ENCODE measurements around the gene SMLR1. TPM values are rescaled to one million over a fixed set of nuclear protein-coding genes. Genes with fewer than 3 reads are reported as not detected.

The SMLR1 gene
- total and polyA plus RNA-seq, 7 donors = not detected

DNA sequence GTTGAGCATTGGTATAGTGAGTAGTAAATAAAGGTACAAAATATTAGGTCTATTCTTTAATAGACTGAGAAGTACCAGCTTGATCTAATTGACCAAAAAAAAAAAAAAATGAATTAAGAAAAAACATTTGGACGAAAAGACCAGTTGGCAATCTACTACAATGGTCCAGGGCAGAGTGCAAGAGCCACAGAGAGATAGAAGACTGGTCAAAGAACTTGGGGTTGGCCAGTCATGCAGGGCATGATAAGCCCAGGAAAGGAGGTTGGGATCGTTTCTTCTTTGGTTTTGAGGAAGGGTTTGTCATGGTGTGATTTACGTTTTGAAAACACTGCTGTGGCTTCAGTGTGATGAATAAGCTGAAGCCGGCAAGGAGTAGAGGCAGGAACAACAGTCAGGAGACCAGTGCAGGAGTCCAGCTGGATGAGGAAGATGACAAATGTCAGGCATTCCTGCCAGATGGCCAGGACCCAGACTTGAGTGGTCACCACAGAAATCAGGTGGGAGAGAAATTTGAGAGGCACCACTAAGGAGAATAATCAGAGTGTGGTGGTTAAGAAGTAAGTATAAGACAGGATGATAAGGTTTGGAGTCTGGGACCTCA is 14.0 kb downstream of the SMLR1 start:
- H3K36me3 ChIP-seq = no peaks in the 10 kb centered on the region
- no peaks in the 10 kb centered on the region for H3K27me3 ChIP-seq
- no peak for DNase-seq
- intact Hi-C loops (cut with DNase I) = no loop called here
- no peak overlapping the region for H3K4me3 ChIP-seq
- TF ChIP-seq EP300 (IDR thresholded peaks at IDR 0.05) = no peak
- no peak for TF ChIP-seq CTCF (IDR thresholded peaks at IDR 0.05)
- no peak for TF ChIP-seq POLR2AphosphoS5 (IDR thresholded peaks at IDR 0.05)
- TF ChIP-seq POLR2A (IDR thresholded peaks at IDR 0.05) = no peak
- WGBS, 2 donors = 67 to 83% methylated on average over 4 of the region's 4 CpGs
- peaks cover 0 to 4% (median 2%) of the 10 kb centered on the region in 4 donors for H3K4me1 ChIP-seq
- H3K9me3 ChIP-seq = no peaks in the 10 kb centered on the region
- no peak overlapping the region for H3K27ac ChIP-seq

DNA sequence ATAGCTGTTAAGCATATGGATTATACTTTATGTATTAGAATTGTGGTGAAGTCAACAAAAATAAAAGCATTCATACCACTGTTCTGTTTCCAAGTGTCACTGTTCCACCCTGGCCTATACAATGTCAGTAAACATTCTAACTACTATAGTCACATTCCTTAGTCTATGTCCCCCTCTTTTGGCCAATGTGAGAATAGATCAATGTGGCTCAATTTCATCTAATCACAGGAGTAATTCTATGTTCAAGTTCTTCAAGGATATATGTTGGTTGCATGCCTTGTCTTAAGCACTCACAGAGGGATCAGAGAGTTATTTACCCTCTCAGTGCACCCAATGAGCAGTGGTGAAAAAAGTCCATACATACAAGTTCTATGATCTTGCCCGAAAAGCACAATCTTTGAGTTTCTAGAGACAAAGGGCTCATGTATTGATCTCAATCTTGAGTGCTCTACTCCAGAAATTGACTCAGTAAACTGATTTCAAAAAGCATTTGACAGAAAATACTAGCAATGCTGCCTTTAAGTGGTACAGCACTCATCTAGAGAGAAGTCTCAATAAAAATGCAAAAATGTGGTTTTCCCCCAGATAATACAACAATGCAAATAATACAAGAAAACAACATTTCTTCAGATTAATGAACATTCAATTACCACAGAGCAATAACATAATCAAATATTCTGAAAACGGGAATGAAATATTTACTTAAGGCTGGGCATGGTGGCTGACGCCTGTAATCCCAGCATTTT is 16.5 kb downstream of the SMLR1 start:
- intact Hi-C loops (cut with DNase I) = loop anchor here (2.0 kb wide), 1 partner anchor 521 kb away; no protein-coding TSS in a partner anchor
- Histone ChIP-seq H3K4me3 (no peak overlapping the region), H3K27me3 (no peaks in the 10 kb centered on the region), H3K9me3 (no peaks in the 10 kb centered on the region), H3K4me1 (peaks cover 0 to 4% (median 0%) of the 10 kb centered on the region in 4 donors), H3K27ac (no peak overlapping the region), H3K36me3 (no peaks in the 10 kb centered on the region)
- TF ChIP-seq CTCF (IDR thresholded peaks at IDR 0.05) (peak in 3 of 4 experiments; percentile 30 to 46 (median 40)), POLR2AphosphoS5 (IDR thresholded peaks at IDR 0.05) (no peak), EP300 (IDR thresholded peaks at IDR 0.05) (no peak)
- 59 to 76% methylated on average over 3 of the region's 3 CpGs for WGBS, 2 donors
- DNase-seq = no peak

GRCh38 chr6:130846501-130846900 is 19.3 kb downstream of the SMLR1 start:
- TF ChIP-seq POLR2A (IDR thresholded peaks at IDR 0.05) (no peak), EP300 (IDR thresholded peaks at IDR 0.05) (no peak), POLR2AphosphoS5 (IDR thresholded peaks at IDR 0.05) (no peak), CTCF (IDR thresholded peaks at IDR 0.05) (no peak)
- H3K27me3 ChIP-seq = no peaks in the 10 kb centered on the region

DNA sequence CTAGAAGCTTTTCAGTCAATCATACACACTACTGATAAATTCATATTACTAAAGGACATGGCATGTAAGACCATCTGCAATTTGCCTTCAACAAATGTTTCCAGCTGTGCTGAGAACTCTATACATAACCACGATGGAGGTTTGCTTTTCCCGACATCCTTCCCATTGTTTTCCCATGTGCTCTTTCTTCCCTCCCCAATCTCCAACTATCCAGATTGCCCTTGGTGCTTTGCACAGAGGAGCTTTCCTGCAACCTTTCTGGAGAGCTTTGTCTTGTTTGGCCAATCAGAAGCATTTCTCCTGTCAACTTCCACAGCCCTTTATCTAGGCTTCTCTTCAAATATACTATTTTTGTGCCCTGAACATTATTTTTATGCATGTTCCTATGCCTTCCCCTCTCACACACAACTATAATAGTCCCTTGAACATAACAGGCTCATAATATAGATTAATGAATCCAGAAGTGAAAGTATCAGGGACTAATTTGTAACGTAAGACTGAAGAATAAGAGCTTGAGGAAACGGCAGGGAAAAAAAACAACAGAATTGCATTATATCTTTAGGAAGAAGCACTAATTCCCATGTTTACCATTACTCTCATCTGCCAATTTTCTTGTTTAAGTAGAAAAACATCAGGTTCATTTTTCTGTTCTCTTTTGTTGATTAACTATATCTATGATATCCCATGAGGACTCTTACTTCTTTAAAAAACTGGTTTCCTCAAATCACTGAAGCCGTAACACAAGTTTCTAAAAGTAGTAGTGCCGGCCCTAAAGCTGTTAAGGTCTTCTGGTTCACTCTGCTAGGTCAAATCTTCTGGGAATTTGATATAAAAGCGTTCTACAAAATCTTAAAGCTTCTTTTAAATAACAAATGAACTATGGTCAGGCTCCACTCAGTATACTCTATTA is 20.1 kb downstream of the SMLR1 start:
- Histone ChIP-seq H3K9me3 (no peaks in the 10 kb centered on the region), H3K36me3 (no peaks in the 10 kb centered on the region), H3K4me3 (no peak overlapping the region), H3K27ac (no peak overlapping the region), H3K27me3 (no peaks in the 10 kb centered on the region), H3K4me1 (no peaks in the 10 kb centered on the region)
- 64 to 83% methylated on average over 7 of the region's 7 CpGs for WGBS, 2 donors
- intact Hi-C loops (cut with DNase I) = no loop called here
- DNase-seq = no peak
- TF ChIP-seq POLR2A (IDR thresholded peaks at IDR 0.05) = no peak

More at GRCh38 chr6:130846501-130846900, 19.3 kb downstream of the SMLR1 start:
- Histone ChIP-seq H3K36me3 (no peaks in the 10 kb centered on the region), H3K27ac (no peak overlapping the region), H3K9me3 (no peaks in the 10 kb centered on the region), H3K4me3 (no peak overlapping the region), H3K4me1 (peaks cover 0 to 1% (median 0%) of the 10 kb centered on the region in 4 donors)
- DNase-seq = no peak
- intact Hi-C loops (cut with DNase I) = no loop called here
- WGBS, 2 donors = 73 to 78% methylated on average over 1 of the region's 1 CpG

DNA sequence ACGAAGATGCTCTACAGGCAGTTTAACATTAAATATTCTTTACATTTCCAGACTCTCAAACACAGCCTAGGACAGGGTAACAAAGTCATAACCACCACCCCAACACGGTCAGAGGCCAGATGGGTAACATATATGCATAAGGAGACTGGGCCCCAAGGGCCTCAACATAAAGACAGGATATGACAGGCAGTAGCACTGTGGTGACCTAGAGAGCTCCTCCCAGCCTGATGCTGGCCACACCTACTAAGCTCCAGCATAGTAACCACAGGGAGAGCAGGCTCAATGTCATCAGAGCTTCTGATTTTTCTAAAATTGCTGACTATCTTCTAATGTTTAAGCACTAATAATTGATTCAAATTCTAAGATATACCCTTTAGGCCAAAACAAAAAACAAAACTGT is 21.7 kb downstream of the SMLR1 start:
- TF ChIP-seq EP300 (IDR thresholded peaks at IDR 0.05) = no peak
- no peak for TF ChIP-seq POLR2AphosphoS5 (IDR thresholded peaks at IDR 0.05)
- no peak for TF ChIP-seq POLR2A (IDR thresholded peaks at IDR 0.05)
- no peak for TF ChIP-seq CTCF (IDR thresholded peaks at IDR 0.05)
- intact Hi-C loops (cut with DNase I) = no loop called here
- 81 to 91% methylated on average over 2 of the region's 2 CpGs for WGBS, 2 donors

More for the DNA sequence above, 21.7 kb downstream of the SMLR1 start:
- Histone ChIP-seq H3K4me3 (no peak overlapping the region), H3K9me3 (no peaks in the 10 kb centered on the region), H3K36me3 (no peaks in the 10 kb centered on the region), H3K4me1 (peaks cover 0 to 9% (median 4%) of the 10 kb centered on the region in 4 donors), H3K27me3 (no peaks in the 10 kb centered on the region), H3K27ac (no peak overlapping the region)
- no peak for DNase-seq

All from sigmoid colon (tissue), 7 donors.